A549 (cell line): ENCODE data around the gene TCAF1.
"Not testable (repeated sequence)": the region's sequence is repeated elsewhere in the genome, so short reads cannot be mapped to it uniquely, and the experiment has no call there.

Experiments
- CEBPB ChIP-seq, 2 experiments: fragments of >200 bp in 1 of 2; sonication (Bioruptor Twin) in 1 of 2; formaldehyde crosslinking in 1 of 2; IDR thresholded peaks; 2 replicates each; pipeline ENCODE4 v1.6.1; 2012 to 2016
- EP300 ChIP-seq, 2 experiments: fragments of >200 bp; sonication (Bioruptor Twin); formaldehyde crosslinking; IDR thresholded peaks; 2 replicates in 1 of 2; 3 replicates in 1 of 2; pipeline ENCODE4 v1.6.1; 2016 to 2017
- KDM5A ChIP-seq: fragments of 200-600 bp; sonication (generic); IDR thresholded peaks from 2 replicates; pipeline ENCODE4 v1.6.1; 2016; ENCODE audit warnings: antibody characterized with exemption, mild to moderate bottlenecking
- MAFK ChIP-seq: fragments of 450-650 bp; IDR thresholded peaks from 2 replicates; pipeline ENCODE4 v1.6.1; 2014; ENCODE audit not compliant: partially characterized antibody
- NFE2L2 ChIP-seq: fragments of 150-350 bp; conservative IDR thresholded peaks from 2 replicates; pipeline ENCODE4 v1.6.1; 2014; ENCODE audit warnings: low read length
- POLR2A ChIP-seq: IDR thresholded peaks from 2 replicates; pipeline ENCODE4 v1.6.1; 2012; ENCODE audit warnings: mild to moderate bottlenecking, low read length
- POLR2AphosphoS2 ChIP-seq: conservative IDR thresholded peaks from 2 replicates; pipeline ENCODE4 v1.6.1; 2012; ENCODE audit warnings: low read length, improper control_type of control experiment, inconsistent platforms
- RFX5 ChIP-seq: fragments of 450-650 bp; IDR thresholded peaks from 2 replicates; pipeline ENCODE4 v1.7.1; 2014; ENCODE audit warnings: antibody characterized with exemption, mild to moderate bottlenecking, moderate library complexity
- SMC3 ChIP-seq: fragments of >200 bp; sonication (Bioruptor Twin); formaldehyde crosslinking; IDR thresholded peaks from 3 replicates; pipeline ENCODE4 v1.6.1; 2018; ENCODE audit warnings: inconsistent platforms
- TP53 ChIP-seq: fragments of 250-450 bp; sonication (Bioruptor Pico); IDR thresholded peaks from 2 replicates; pipeline ENCODE4 v1.5.0; 2021; ENCODE audit warnings: mild to moderate bottlenecking, moderate library complexity
- ZC3H11A ChIP-seq: fragments of 450-650 bp; IDR thresholded peaks from 2 replicates; pipeline ENCODE4 v1.6.1; 2014; ENCODE audit warnings: antibody characterized with exemption, mild to moderate bottlenecking
- TF ChIP-seq, protein P1 (sequence below): fragments of 250-450 bp; sonication (Bioruptor Pico); IDR thresholded peaks from 2 replicates; pipeline ENCODE4 v1.5.0; 2021; ENCODE audit warnings: mild to moderate bottlenecking, moderate library complexity, borderline replicate concordance
- TF ChIP-seq, protein P2 (sequence below): fragments of >200 bp; sonication (Bioruptor Twin); formaldehyde crosslinking; IDR thresholded peaks from 3 replicates; pipeline ENCODE4 v1.5.1; 2016
- TF ChIP-seq, protein P3 (sequence below): IDR thresholded peaks from 2 replicates; pipeline ENCODE4 v1.6.1; 2012

DNA sequence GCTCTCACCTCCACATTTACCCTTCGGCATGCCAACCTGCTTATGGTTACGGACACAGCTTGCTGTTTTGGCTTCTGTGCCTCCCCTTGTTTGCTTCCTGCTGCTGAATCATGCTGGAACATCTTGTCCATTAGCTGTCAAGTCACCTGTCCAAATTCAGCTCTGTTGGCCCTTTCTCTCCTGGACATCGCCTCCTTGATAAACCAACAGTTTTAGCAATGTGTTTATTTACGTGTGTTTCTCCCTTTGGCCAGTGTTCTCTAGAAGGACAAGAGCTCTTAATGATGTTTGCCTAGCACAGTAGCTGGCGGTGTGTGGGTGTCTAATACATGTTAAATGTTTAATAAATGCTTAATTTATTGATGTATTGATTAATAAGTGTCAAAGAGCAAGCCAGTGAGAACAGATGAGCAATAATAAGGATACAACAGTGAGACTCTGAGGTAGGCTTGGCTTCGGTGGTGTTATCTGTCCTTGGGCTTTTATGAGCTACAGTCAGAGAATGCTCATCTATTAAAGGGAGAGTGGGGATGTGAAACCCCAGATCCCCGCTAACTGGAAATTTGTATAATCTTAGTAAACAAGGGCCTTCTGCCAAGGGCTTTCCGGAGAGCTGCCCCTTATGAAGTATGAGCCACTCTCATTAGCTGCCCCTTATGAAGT lies 85.4 kb downstream of the TCAF1 start:
- TF ChIP-seq, protein P1, sequence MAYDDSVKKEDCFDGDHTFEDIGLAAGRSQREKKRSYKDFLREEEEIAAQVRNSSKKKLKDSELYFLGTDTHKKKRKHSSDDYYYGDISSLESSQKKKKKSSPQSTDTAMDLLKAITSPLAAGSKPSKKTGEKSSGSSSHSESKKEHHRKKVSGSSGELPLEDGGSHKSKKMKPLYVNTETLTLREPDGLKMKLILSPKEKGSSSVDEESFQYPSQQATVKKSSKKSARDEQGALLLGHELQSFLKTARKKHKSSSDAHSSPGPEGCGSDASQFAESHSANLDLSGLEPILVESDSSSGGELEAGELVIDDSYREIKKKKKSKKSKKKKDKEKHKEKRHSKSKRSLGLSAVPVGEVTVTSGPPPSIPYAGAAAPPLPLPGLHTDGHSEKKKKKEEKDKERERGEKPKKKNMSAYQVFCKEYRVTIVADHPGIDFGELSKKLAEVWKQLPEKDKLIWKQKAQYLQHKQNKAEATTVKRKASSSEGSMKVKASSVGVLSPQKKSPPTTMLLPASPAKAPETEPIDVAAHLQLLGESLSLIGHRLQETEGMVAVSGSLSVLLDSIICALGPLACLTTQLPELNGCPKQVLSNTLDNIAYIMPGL (CRISPR knock-in tag) = not testable (repeated sequence)
- TF ChIP-seq, protein P2, sequence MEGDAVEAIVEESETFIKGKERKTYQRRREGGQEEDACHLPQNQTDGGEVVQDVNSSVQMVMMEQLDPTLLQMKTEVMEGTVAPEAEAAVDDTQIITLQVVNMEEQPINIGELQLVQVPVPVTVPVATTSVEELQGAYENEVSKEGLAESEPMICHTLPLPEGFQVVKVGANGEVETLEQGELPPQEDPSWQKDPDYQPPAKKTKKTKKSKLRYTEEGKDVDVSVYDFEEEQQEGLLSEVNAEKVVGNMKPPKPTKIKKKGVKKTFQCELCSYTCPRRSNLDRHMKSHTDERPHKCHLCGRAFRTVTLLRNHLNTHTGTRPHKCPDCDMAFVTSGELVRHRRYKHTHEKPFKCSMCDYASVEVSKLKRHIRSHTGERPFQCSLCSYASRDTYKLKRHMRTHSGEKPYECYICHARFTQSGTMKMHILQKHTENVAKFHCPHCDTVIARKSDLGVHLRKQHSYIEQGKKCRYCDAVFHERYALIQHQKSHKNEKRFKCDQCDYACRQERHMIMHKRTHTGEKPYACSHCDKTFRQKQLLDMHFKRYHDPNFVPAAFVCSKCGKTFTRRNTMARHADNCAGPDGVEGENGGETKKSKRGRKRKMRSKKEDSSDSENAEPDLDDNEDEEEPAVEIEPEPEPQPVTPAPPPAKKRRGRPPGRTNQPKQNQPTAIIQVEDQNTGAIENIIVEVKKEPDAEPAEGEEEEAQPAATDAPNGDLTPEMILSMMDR = not testable (repeated sequence)
- TF ChIP-seq MAFK; EP300 (IDR thresholded peaks at IDR 0.05); RFX5; CEBPB (IDR thresholded peaks at IDR 0.05); POLR2A; NFE2L2; KDM5A; POLR2AphosphoS2; SMC3; ZC3H11A; TP53: not testable (repeated sequence)
- TF ChIP-seq, protein P3, sequence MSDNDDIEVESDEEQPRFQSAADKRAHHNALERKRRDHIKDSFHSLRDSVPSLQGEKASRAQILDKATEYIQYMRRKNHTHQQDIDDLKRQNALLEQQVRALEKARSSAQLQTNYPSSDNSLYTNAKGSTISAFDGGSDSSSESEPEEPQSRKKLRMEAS = not testable (repeated sequence)
